Immature natural killer cell (primary cell): ENCODE measurements around the gene MEST. TPM values are rescaled to one million over a fixed set of nuclear protein-coding genes. Genes with fewer than 3 reads are reported as not detected.
A peak's percentile ranks its signal among the peaks of the same experiment; 100 is the strongest.

ENCODE experiments used
- DNase-seq, 3 donors: peaks; one replicate each; pipeline ENCODE4 v3.0.0; 2022; ENCODE audit warnings: mixed read lengths in 1 of 3
- H3K27ac Mint-ChIP-seq, 6 donors: one replicate each; pipeline ENCODE4 v1.8.0; 2020; ENCODE audit warnings: mixed read lengths in 6 of 6, mild to moderate bottlenecking in 5 of 6, inconsistent platforms in 4 of 6, moderate library complexity in 3 of 6
- H3K27me3 Mint-ChIP-seq, 3 donors: one replicate each; pipeline ENCODE4 v1.8.0; 2020 to 2021; ENCODE audit warnings: low read depth in 3 of 3, mild to moderate bottlenecking in 3 of 3, mixed read lengths in 3 of 3, moderate library complexity in 3 of 3, inconsistent platforms in 1 of 3
- H3K36me3 Mint-ChIP-seq, 3 donors: one replicate each; pipeline ENCODE4 v1.8.0; 2020; ENCODE audit warnings: mixed read lengths in 3 of 3, inconsistent platforms in 2 of 3, mild to moderate bottlenecking in 2 of 3
- H3K4me1 Mint-ChIP-seq, 2 donors: one replicate each; pipeline ENCODE4 v1.8.0; 2020; ENCODE audit warnings: inconsistent platforms in 2 of 2, mild to moderate bottlenecking in 2 of 2, mixed read lengths in 2 of 2, moderate library complexity in 1 of 2
- H3K4me3 Mint-ChIP-seq, 5 donors: one replicate each; pipeline ENCODE4 v1.8.0; 2020; ENCODE audit warnings: mild to moderate bottlenecking in 5 of 5, mixed read lengths in 5 of 5, inconsistent platforms in 3 of 5, moderate library complexity in 3 of 5
- H3K9me3 Mint-ChIP-seq, 6 donors: one replicate each; pipeline ENCODE4 v1.8.0; 2020; ENCODE audit warnings: mild to moderate bottlenecking in 6 of 6, mixed read lengths in 6 of 6, inconsistent platforms in 4 of 6, moderate library complexity in 3 of 6
- polyA plus RNA-seq, 3 donors: library from polyadenylated mRNA; unstranded; fragments of 300-500 nt; fragmentation: Illumina TruSeq; gene quantifications; one replicate each; pipeline ENCODE4 v1.2.3, GENCODE V29; 2021

Gene MEST
- polyA plus RNA-seq, 3 donors from 2014 or later, result 0.53 to 12.9 (median 3.0) TPM

GRCh38 chr7:130473289-130473688 lies 18.6 kb upstream of the MEST start:
- Mint-ChIP-seq H3K4me1 (no peaks in the 10 kb centered on the region), H3K27ac (no peak overlapping the region), H3K4me3 (no peak overlapping the region), H3K27me3 (peaks cover 7 to 15% (median 11%) of the 10 kb centered on the region in 3 donors), H3K9me3 (peaks cover 0 to 2% (median 0%) of the 10 kb centered on the region in 6 donors), H3K36me3 (no peaks in the 10 kb centered on the region)
- no peak for DNase-seq

GRCh38 chr7:130473876-130474275 lies 18.0 kb upstream of the MEST start:
- Mint-ChIP-seq H3K4me1 (no peaks in the 10 kb centered on the region), H3K27ac (no peak overlapping the region), H3K36me3 (no peaks in the 10 kb centered on the region), H3K4me3 (no peak overlapping the region), H3K9me3 (peaks cover 0 to 2% (median 0%) of the 10 kb centered on the region in 6 donors), H3K27me3 (peaks cover 7 to 15% (median 12%) of the 10 kb centered on the region in 3 donors)
- no peak for DNase-seq

GRCh38 chr7:130475776-130476175 lies 16.1 kb upstream of the MEST start:
- H3K27me3 Mint-ChIP-seq, result peaks cover 4 to 12% (median 10%) of the 10 kb centered on the region in 3 donors
- no peak overlapping the region for H3K4me3 Mint-ChIP-seq
- H3K9me3 Mint-ChIP-seq, result peaks cover 0 to 2% (median 0%) of the 10 kb centered on the region in 6 donors
- H3K36me3 Mint-ChIP-seq, result no peaks in the 10 kb centered on the region
- DNase-seq, result no peak
- H3K4me1 Mint-ChIP-seq, result no peaks in the 10 kb centered on the region
- H3K27ac Mint-ChIP-seq, result no peak overlapping the region

DNA sequence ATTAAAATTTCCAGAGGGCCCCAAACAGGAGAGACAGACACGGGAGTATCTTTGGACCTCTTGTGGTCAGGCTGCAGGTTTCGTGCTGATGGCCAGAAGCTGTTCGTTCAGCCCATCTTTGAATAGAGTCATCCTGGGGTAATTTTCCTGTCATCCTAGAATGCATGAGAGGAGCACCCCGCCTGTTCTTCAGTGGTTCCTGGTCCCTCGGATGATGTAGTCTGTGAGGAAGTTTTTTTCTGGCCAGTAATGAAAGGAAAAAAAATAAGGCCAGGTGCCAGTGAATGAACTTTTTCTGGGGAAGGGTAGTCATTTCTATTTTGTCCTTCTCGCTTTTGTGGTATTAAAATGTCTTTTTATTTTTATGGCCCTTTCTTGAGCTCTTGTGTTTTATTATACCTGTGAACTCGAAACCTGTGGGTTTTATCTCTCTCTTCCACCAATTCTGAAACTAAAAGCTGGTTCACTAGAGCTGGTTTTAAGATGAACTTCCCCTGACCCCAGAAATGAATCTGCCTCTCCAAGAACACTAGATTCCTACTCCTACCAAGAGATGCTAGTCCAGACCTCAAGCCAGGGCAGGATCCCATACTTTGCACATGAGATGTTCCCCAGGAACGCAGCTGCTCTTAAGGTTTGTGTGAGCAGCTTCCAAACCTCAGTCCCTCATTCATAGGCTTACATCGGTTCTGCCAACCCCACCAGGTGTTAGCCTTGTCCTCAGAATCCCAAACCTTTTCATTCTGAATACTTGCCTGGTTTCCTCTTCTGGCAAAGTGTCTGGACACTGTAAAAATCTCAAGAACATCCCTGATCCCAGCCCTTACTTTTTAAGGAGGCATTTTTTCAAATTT lies 15.4 kb upstream of the MEST start:
- H3K4me1 Mint-ChIP-seq, result no peaks in the 10 kb centered on the region
- H3K27ac Mint-ChIP-seq, result no peak overlapping the region
- peaks cover 0 to 2% (median 0%) of the 10 kb centered on the region in 6 donors for H3K9me3 Mint-ChIP-seq
- peaks cover 4 to 12% (median 8%) of the 10 kb centered on the region in 3 donors for H3K27me3 Mint-ChIP-seq
- DNase-seq, result no peak
- no peak overlapping the region for H3K4me3 Mint-ChIP-seq
- no peaks in the 10 kb centered on the region for H3K36me3 Mint-ChIP-seq

DNA sequence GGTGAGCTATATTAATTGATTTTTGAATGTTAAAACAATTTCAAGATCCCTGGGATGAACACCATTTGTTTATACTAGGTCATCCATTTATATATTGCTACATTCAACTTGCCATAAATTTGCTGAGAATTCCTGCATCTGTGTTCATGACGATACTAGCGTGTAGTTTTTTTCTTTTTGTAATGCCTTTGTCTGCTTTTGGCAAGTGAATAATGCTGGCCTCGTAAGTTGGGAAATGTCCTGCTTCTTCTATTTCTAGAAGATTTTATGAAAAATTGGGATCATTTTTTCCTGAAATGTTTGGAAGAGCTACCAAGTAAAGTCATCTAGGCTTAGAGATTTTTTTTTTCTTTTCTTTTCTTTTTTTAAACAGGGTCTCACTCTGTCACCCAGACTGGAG lies 12.9 kb upstream of the MEST start:
- peaks cover 0 to 2% (median 0%) of the 10 kb centered on the region in 6 donors for H3K9me3 Mint-ChIP-seq
- H3K4me3 Mint-ChIP-seq, result no peak overlapping the region
- DNase-seq, result no peak
- peaks cover 0 to 12% (median 10%) of the 10 kb centered on the region in 3 donors for H3K27me3 Mint-ChIP-seq
- no peak overlapping the region for H3K27ac Mint-ChIP-seq
- no peaks in the 10 kb centered on the region for H3K4me1 Mint-ChIP-seq
- H3K36me3 Mint-ChIP-seq, result no peaks in the 10 kb centered on the region

DNA sequence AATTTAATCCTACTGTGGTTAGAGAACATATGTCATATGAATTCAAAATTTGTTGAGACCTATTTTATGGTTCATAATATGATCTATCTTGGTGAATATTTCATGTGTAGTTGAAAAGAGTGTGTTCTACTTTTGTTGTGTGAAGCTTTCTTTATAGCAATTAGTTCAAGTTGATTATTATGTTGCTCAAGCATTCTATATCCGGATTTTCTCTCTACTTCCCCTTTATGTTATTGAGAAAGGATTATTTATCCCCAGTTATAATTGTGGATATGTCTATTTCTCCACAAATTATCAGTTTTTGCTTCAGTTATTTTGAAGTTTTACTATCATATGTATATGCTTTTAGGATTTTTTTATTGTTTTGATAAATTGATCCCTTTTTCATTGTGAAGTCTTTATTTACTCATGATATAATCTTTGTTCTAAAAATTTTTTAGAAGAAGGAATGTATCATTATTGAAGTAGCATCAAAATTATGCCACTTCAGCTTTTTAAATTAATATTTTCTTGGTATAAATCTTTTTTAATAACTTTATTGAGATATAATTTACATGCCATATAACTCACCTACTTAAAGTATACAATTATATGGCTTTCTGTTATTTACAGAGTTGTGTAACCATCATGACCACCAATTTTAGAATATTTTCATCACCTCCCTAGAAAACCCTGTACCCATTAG lies 12.0 kb upstream of the MEST start:
- Mint-ChIP-seq H3K4me1 (peaks cover 1 to 3% of the 10 kb centered on the region in 2 donors), H3K36me3 (no peaks in the 10 kb centered on the region), H3K27ac (no peak overlapping the region), H3K9me3 (peaks cover 0 to 2% (median 0%) of the 10 kb centered on the region in 6 donors), H3K4me3 (no peak overlapping the region), H3K27me3 (peaks cover 3 to 10% (median 9%) of the 10 kb centered on the region in 3 donors)
- DNase-seq, result no peak

DNA sequence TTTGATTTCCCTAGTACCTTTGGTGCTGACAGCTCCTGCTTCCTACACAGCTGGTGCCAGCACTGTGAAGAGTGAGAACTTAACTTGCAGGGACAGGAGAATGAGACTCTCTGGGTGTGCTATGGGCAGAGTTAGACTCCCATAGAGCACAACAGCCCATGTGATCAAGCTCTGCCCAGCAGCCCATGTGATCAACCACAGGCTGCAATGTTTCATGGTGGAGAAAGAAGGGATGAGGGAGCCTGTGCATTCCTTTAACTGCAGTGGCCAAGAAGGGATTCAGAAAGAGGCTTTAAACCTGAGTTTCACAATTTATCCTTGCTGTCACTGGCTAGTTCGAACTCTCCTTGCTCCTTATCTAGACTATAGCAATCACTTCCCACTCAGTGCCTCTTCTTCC lies 10.0 kb upstream of the MEST start:
- Mint-ChIP-seq H3K36me3 (no peaks in the 10 kb centered on the region), H3K4me1 (peaks cover 16 to 20% of the 10 kb centered on the region in 2 donors), H3K27me3 (peaks cover 7 to 14% (median 10%) of the 10 kb centered on the region in 3 donors), H3K4me3 (no peak overlapping the region), H3K9me3 (peaks cover 0 to 2% (median 0%) of the 10 kb centered on the region in 6 donors), H3K27ac (no peak overlapping the region)
- no peak for DNase-seq

DNA sequence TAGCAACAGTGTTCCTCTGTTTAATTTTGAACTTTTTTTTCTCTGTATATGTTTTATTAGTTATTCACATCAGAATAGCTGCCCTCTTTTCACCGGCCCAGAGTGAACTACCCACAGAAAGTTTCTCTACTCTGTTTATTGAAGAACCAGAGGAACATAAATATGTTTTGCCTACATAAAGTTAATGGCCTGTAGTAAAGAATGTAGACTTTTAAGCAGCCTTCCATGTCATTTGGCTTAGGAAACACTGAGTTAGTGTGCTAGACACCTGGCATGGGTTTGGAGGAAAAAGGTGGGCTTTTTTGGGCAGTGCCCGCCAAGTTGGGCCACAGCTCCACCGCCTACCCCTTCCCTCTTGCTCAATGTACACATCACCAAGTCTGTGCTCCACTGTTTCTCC lies 8.9 kb upstream of the MEST start:
- no peak for DNase-seq
- H3K36me3 Mint-ChIP-seq, result no peaks in the 10 kb centered on the region
- peaks cover 7 to 18% (median 14%) of the 10 kb centered on the region in 3 donors for H3K27me3 Mint-ChIP-seq
- H3K9me3 Mint-ChIP-seq, result peaks cover 0 to 1% (median 0%) of the 10 kb centered on the region in 6 donors
- H3K4me1 Mint-ChIP-seq, result peaks cover 17 to 24% of the 10 kb centered on the region in 2 donors
- H3K4me3 Mint-ChIP-seq, result no peak overlapping the region
- no peak overlapping the region for H3K27ac Mint-ChIP-seq

DNA sequence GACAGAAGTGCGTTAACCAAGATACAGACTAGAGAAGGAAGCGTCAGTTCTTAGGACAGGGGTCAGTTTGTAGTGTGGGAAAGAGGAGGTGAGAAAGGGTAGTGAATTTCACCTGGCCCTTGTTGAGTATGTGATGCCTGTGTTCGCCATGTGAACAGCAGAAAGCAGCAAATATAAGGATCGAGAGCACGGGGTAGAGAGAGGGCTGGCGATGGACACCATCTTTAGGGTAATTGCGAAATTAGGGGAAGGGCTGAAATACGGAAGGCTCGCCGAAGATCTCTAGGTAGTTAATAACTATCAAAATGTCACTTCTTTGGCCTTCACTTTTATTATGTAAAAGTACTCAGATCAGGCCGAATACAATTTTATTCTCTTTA lies 6.2 kb upstream of the MEST start:
- no peak for DNase-seq
- H3K27me3 Mint-ChIP-seq, result peaks cover 7 to 26% (median 11%) of the 10 kb centered on the region in 3 donors
- H3K4me1 Mint-ChIP-seq, result peaks cover 17 to 24% of the 10 kb centered on the region in 2 donors
- H3K9me3 Mint-ChIP-seq, result no peaks in the 10 kb centered on the region
- no peak overlapping the region for H3K27ac Mint-ChIP-seq
- peak overlapping the region; percentile 77 to 91 (median 85) for H3K4me3 Mint-ChIP-seq
- H3K36me3 Mint-ChIP-seq, result no peaks in the 10 kb centered on the region

GRCh38 chr7:130486114-130486953 lies 5.6 kb upstream of the MEST start:
- Mint-ChIP-seq H3K36me3 (no peaks in the 10 kb centered on the region), H3K4me3 (peak overlapping the region; percentile 77 to 91 (median 85)), H3K27ac (no peak overlapping the region), H3K27me3 (peaks cover 10 to 31% (median 13%) of the 10 kb centered on the region in 3 donors), H3K4me1 (peaks cover 22 to 29% of the 10 kb centered on the region in 2 donors), H3K9me3 (no peaks in the 10 kb centered on the region)
- DNase-seq, result peak; percentile 31 to 48 (median 35)

GRCh38 chr7:130486954-130487436 lies 4.9 kb upstream of the MEST start:
- no peaks in the 10 kb centered on the region for H3K36me3 Mint-ChIP-seq
- no peak for DNase-seq
- H3K9me3 Mint-ChIP-seq, result no peaks in the 10 kb centered on the region
- peaks cover 26 to 32% of the 10 kb centered on the region in 2 donors for H3K4me1 Mint-ChIP-seq
- no peak overlapping the region for H3K27ac Mint-ChIP-seq
- H3K27me3 Mint-ChIP-seq, result peaks cover 11 to 31% (median 15%) of the 10 kb centered on the region in 3 donors
- peak overlapping the region; percentile 77 to 91 (median 85) for H3K4me3 Mint-ChIP-seq

- H3K36me3 Mint-ChIP-seq, result no peaks in the 10 kb centered on the region
- peaks cover 37 to 40% of the 10 kb centered on the region in 2 donors for H3K4me1 Mint-ChIP-seq
- peak overlapping the region in 1 of 5 donors; percentile 23 for H3K4me3 Mint-ChIP-seq
- H3K9me3 Mint-ChIP-seq, result no peaks in the 10 kb centered on the region
- DNase-seq, result no peak
- no peak overlapping the region for H3K27ac Mint-ChIP-seq
- H3K27me3 Mint-ChIP-seq, result peaks cover 11 to 40% (median 16%) of the 10 kb centered on the region in 3 donors
These were observed 3.3 kb upstream of the MEST start for GRCh38 chr7:130488392-130489139.
